HepG2 (cell line): ENCODE results near the gene VAMP2.

Experiments
- CEBPB ChIP-seq: IDR thresholded peaks from 2 replicates; pipeline ENCODE4 v1.6.1; 2011; ENCODE audit warnings: low read depth, low read length, improper control_type of control experiment, borderline replicate concordance
- ESRRA ChIP-seq: sonication (generic); formaldehyde crosslinking; IDR thresholded peaks from 2 replicates; pipeline ENCODE4 v1.5.1; 2020; ENCODE audit warnings: mild to moderate bottlenecking, low read depth, missing genetic modification reagents
- GATAD2A ChIP-seq: IDR thresholded peaks from 2 replicates; pipeline ENCODE4 v1.6.1; 2016
- POLR2AphosphoS2 ChIP-seq: IDR thresholded peaks from 2 replicates; pipeline ENCODE4 v1.6.1; 2011; ENCODE audit warnings: low read depth, low read length, improper control_type of control experiment
- ZNF563 ChIP-seq: sonication (generic); formaldehyde crosslinking; IDR thresholded peaks from 2 replicates; pipeline ENCODE4 v1.8.0; 2022; ENCODE audit warnings: mild to moderate bottlenecking, moderate library complexity, missing genetic modification reagents
- TF ChIP-seq, protein P1 (sequence below): sonication (generic); formaldehyde crosslinking; IDR thresholded peaks from 2 replicates; pipeline ENCODE4 v1.5.0; 2020; ENCODE audit warnings: missing genetic modification reagents
- TF ChIP-seq, protein P2 (sequence below): sonication (generic); formaldehyde crosslinking; conservative IDR thresholded peaks from 2 replicates; pipeline ENCODE4 v1.4.0; 2020; ENCODE audit warnings: missing genetic modification reagents
- TF ChIP-seq, protein P3 (sequence below): sonication (generic); formaldehyde crosslinking; IDR thresholded peaks from 2 replicates; pipeline ENCODE4 v1.5.1; 2020; ENCODE audit warnings: mild to moderate bottlenecking, missing genetic modification reagents

DNA sequence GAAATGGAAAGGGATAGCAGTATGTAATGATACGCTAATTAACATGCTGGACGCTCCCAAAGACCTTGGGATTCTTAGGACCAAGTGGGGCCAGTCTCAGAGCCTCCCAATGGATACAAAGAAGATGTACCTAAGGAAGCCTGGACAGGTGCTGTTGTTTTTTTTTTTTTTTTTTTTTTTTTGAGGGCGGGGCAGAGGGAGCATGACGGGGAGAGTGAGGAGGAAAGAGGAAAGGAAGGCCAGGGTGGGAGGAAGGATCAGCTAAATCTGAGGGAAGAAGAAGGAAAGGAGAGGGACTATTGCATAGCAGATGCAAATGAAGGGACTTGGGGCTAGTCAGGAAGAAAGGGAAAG is 2.5 kb downstream of the VAMP2 start:
- TF ChIP-seq CEBPB (no peak), POLR2AphosphoS2 (no peak), GATAD2A (CRISPR knock-in tag) (no peak), ZNF563 (CRISPR knock-in tag) (no peak), ESRRA (CRISPR knock-in tag) (no peak)
- TF ChIP-seq, protein P1, sequence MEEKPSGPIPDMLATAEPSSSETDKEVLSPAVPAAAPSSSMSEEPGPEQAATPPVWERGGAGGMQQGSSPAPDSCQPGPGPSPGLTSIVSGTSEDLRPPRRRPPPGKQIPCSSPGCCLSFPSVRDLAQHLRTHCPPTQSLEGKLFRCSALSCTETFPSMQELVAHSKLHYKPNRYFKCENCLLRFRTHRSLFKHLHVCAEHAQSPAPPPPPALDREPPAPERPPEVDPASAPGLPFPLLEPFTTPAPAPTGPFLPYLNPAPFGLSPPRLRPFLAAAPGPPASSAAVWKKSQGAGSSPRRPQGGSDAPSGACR (CRISPR knock-in tag) = no peak
- TF ChIP-seq, protein P2, sequence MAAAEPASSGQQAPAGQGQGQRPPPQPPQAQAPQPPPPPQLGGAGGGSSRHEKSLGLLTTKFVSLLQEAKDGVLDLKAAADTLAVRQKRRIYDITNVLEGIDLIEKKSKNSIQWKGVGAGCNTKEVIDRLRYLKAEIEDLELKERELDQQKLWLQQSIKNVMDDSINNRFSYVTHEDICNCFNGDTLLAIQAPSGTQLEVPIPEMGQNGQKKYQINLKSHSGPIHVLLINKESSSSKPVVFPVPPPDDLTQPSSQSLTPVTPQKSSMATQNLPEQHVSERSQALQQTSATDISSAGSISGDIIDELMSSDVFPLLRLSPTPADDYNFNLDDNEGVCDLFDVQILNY (CRISPR knock-in tag) = no peak
- TF ChIP-seq, protein P3, sequence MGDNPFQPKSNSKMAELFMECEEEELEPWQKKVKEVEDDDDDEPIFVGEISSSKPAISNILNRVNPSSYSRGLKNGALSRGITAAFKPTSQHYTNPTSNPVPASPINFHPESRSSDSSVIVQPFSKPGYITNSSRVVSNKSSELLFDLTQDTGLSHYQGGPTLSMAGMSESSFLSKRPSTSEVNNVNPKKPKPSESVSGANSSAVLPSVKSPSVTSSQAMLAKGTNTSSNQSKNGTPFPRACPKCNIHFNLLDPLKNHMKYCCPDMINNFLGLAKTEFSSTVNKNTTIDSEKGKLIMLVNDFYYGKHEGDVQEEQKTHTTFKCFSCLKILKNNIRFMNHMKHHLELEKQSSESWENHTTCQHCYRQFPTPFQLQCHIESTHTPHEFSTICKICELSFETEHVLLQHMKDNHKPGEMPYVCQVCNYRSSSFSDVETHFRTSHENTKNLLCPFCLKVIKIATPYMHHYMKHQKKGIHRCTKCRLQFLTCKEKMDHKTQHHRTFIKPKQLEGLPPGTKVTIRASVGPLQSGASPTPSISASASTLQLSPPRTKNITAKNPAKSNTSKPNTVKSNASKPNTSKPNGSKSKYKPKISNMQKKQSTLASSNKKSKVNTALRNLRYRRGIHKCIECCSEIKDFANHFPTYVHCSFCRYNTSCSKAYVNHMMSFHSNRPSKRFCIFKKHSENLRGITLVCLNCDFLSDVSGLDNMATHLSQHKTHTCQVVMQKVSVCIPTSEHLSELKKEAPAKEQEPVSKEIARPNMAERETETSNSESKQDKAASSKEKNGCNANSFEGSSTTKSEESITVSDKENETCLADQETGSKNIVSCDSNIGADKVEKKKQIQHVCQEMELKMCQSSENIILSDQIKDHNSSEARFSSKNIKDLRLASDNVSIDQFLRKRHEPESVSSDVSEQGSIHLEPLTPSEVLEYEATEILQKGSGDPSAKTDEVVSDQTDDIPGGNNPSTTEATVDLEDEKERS (CRISPR knock-in tag) = no peak
